ENCODE results near the gene DYRK1A.

DNA sequence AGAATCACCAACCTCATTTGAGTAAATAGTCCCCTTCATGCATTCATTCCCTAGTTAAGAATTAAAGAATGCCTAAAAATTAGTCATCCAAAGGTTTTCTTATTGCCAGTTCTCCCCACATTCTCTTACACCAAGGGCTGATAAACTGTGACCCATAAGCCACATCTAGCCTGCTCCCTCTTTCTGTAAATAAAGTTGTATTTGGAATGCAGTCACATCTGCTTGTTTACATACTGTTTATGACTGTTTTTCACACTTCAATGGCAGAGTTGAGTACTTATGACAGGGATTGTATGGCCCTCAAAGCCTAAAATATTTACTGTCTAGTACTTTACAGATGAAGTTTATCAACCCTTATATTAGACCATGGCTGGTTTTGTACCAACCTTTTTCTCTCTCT is 16.1 kb upstream of the DYRK1A start:
- TF ChIP-seq, protein P1, sequence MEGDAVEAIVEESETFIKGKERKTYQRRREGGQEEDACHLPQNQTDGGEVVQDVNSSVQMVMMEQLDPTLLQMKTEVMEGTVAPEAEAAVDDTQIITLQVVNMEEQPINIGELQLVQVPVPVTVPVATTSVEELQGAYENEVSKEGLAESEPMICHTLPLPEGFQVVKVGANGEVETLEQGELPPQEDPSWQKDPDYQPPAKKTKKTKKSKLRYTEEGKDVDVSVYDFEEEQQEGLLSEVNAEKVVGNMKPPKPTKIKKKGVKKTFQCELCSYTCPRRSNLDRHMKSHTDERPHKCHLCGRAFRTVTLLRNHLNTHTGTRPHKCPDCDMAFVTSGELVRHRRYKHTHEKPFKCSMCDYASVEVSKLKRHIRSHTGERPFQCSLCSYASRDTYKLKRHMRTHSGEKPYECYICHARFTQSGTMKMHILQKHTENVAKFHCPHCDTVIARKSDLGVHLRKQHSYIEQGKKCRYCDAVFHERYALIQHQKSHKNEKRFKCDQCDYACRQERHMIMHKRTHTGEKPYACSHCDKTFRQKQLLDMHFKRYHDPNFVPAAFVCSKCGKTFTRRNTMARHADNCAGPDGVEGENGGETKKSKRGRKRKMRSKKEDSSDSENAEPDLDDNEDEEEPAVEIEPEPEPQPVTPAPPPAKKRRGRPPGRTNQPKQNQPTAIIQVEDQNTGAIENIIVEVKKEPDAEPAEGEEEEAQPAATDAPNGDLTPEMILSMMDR (IDR thresholded peaks at IDR 0.05): no peak
- no peak for TF ChIP-seq POLR2AphosphoS5 (IDR thresholded peaks at IDR 0.05)
- no peak for TF ChIP-seq POLR2A (IDR thresholded peaks at IDR 0.05)

Data from prostate gland (tissue), 2 donors.